Measurements from ENCODE around the gene XCL2.

- TF ChIP-seq, protein P1, sequence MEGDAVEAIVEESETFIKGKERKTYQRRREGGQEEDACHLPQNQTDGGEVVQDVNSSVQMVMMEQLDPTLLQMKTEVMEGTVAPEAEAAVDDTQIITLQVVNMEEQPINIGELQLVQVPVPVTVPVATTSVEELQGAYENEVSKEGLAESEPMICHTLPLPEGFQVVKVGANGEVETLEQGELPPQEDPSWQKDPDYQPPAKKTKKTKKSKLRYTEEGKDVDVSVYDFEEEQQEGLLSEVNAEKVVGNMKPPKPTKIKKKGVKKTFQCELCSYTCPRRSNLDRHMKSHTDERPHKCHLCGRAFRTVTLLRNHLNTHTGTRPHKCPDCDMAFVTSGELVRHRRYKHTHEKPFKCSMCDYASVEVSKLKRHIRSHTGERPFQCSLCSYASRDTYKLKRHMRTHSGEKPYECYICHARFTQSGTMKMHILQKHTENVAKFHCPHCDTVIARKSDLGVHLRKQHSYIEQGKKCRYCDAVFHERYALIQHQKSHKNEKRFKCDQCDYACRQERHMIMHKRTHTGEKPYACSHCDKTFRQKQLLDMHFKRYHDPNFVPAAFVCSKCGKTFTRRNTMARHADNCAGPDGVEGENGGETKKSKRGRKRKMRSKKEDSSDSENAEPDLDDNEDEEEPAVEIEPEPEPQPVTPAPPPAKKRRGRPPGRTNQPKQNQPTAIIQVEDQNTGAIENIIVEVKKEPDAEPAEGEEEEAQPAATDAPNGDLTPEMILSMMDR (IDR thresholded peaks at IDR 0.05), result no peak
- TF ChIP-seq POLR2AphosphoS5 (IDR thresholded peaks at IDR 0.05), result no peak
Observed at GRCh38 chr1:168531615-168532345, 12.0 kb downstream of the XCL2 start.

All from stomach (tissue), 4 donors.